IMR-90 (cell line): ENCODE measurements around the gene ZNF530. TPM values are rescaled to one million over a fixed set of nuclear protein-coding genes. Genes with fewer than 3 reads are reported as not detected.

Experiments
- ATAC-seq: fragments of 200-7000 bp; cut with Tn5 transposase; 2 replicates; pipeline ENCODE4 v1.9.1; 2020; ENCODE audit warnings: low read depth, mild to moderate bottlenecking, moderate library complexity
- BruUV-seq: library from RNA; stranded (reverse); fragments of 400-500 nt; replicated peaks from 2 replicates; lab custom pipeline; 2021; lab: Mats Ljungman, UMichigan
- CTCF ChIA-PET: fragments of 300-600 bp; formaldehyde crosslinking; extraction: SDS; loops from one replicate; lab custom pipeline; 2021; ENCODE audit warnings: antibody characterized with exemption; lab: Yijun Ruan, JAX
- POLR2A ChIA-PET: fragments of 300-600 bp; sonication (Branson Sonifier 250); formaldehyde crosslinking; loops from one replicate; lab custom pipeline; 2022; ENCODE audit warnings: antibody characterized with exemption; ENCODE audit not compliant: unreplicated experiment; lab: Charles Lee
- DNase-seq: peaks from one replicate; pipeline ENCODE4 v3.0.0; 2013
- H2AFZ ChIP-seq: replicated peaks from 2 replicates; pipeline ENCODE3; 2013; ENCODE audit warnings: low read length, mild to moderate bottlenecking; ENCODE audit not compliant: poor library complexity
- H2AK5ac ChIP-seq: 2 replicates; pipeline ENCODE4 v1.6.1; 2013; ENCODE audit warnings: low read depth, low read length, inconsistent platforms
- H2AK9ac ChIP-seq: replicated peaks from 2 replicates; pipeline ENCODE3; 2013; ENCODE audit warnings: mild to moderate bottlenecking, low read depth, low read length, moderate library complexity; ENCODE audit not compliant: poor library complexity
- H2BK120ac ChIP-seq: 2 replicates; pipeline ENCODE4 v1.6.1; 2013; ENCODE audit warnings: low read depth, low read length, inconsistent platforms
- H2BK15ac ChIP-seq: 3 replicates; pipeline ENCODE4 v1.6.1; 2013; ENCODE audit warnings: low read depth, low read length, inconsistent platforms
- H2BK20ac ChIP-seq: 2 replicates; pipeline ENCODE4 v1.6.1; 2013; ENCODE audit warnings: low read depth, mild to moderate bottlenecking, inconsistent platforms, low read length, moderate library complexity
- H2BK5ac ChIP-seq: 2 replicates; pipeline ENCODE4 v1.6.1; 2013; ENCODE audit warnings: mild to moderate bottlenecking, low read depth, low read length, inconsistent platforms; ENCODE audit not compliant: poor library complexity, severe bottlenecking
- H3K14ac ChIP-seq: replicated peaks from 2 replicates; pipeline ENCODE4 v1.6.1; 2013; ENCODE audit warnings: low read depth, low read length, inconsistent platforms
- H3K18ac ChIP-seq: 2 replicates; pipeline ENCODE4 v1.6.1; 2013; ENCODE audit warnings: low read depth, low read length, control low read depth
- H3K23ac ChIP-seq: 2 replicates; pipeline ENCODE4 v1.6.1; 2013; ENCODE audit warnings: low read depth, low read length, inconsistent platforms
- H3K27ac ChIP-seq: 2 replicates; pipeline ENCODE4 v1.5.1; 2013; ENCODE audit warnings: mild to moderate bottlenecking, control low read depth, low read length; ENCODE audit not compliant: insufficient read depth
- H3K27me3 ChIP-seq: 2 replicates; pipeline ENCODE4 v1.6.1; 2013; ENCODE audit warnings: low read length; ENCODE audit not compliant: control insufficient read depth, insufficient read depth
- H3K36me3 ChIP-seq: 2 replicates; pipeline ENCODE4 v1.6.1; 2013; ENCODE audit warnings: low read length, mixed read lengths; ENCODE audit not compliant: control insufficient read depth, insufficient read depth
- H3K4ac ChIP-seq: 2 replicates; pipeline ENCODE4 v1.6.1; 2013; ENCODE audit warnings: low read depth, low read length, inconsistent platforms
- H3K4me1 ChIP-seq: 2 replicates; pipeline ENCODE4 v1.6.1; 2013; ENCODE audit warnings: low read length, mixed read lengths; ENCODE audit not compliant: control insufficient read depth, insufficient read depth
- H3K4me2 ChIP-seq: 2 replicates; pipeline ENCODE4 v1.6.1; 2013; ENCODE audit warnings: low read depth, mild to moderate bottlenecking, control low read depth, low read length, moderate library complexity
- H3K4me3 ChIP-seq: 2 replicates; pipeline ENCODE4 v1.5.1; 2013; ENCODE audit warnings: low read depth, mild to moderate bottlenecking, control low read depth, low read length, moderate library complexity; ENCODE audit not compliant: insufficient read depth
- H3K56ac ChIP-seq: 2 replicates; pipeline ENCODE4 v1.6.1; 2013; ENCODE audit warnings: low read length, inconsistent platforms; ENCODE audit not compliant: insufficient read depth; ENCODE audit errors: extremely low read depth
- H3K79me1 ChIP-seq, 2 experiments: 2 replicates each; pipeline ENCODE4 v1.6.1; 2013; ENCODE audit warnings: low read length in 2 of 2, inconsistent platforms in 1 of 2, low read depth in 1 of 2
- H3K9ac ChIP-seq: 2 replicates; pipeline ENCODE4 v1.6.1; 2013; ENCODE audit warnings: low read depth, low read length, control low read depth
- H3K9me1 ChIP-seq: 2 replicates; pipeline ENCODE4 v1.6.1; 2013; ENCODE audit warnings: low read length, inconsistent platforms; ENCODE audit not compliant: insufficient read depth
- H3K9me3 ChIP-seq: 2 replicates; pipeline ENCODE4 v1.6.1; 2013; ENCODE audit warnings: low read length; ENCODE audit not compliant: control insufficient read depth, insufficient read depth
- H4K20me1 ChIP-seq: 2 replicates; pipeline ENCODE4 v1.6.1; 2013; ENCODE audit warnings: low read length, inconsistent platforms; ENCODE audit not compliant: insufficient read depth
- H4K5ac ChIP-seq: 2 replicates; pipeline ENCODE4 v1.6.1; 2013; ENCODE audit warnings: mild to moderate bottlenecking, low read depth, low read length, control low read depth
- H4K8ac ChIP-seq, 2 experiments: 2 replicates each; pipeline ENCODE4 v1.6.1; 2013; ENCODE audit warnings: low read depth in 2 of 2, low read length in 2 of 2, control low read depth in 1 of 2, inconsistent platforms in 1 of 2
- H4K91ac ChIP-seq: 2 replicates; pipeline ENCODE4 v1.6.1; 2013; ENCODE audit warnings: low read depth, low read length, inconsistent platforms; ENCODE audit not compliant: insufficient read depth
- BHLHE40 ChIP-seq: fragments of 150-350 bp; IDR thresholded peaks from 2 replicates; pipeline ENCODE4 v1.6.1; 2016; ENCODE audit warnings: mild to moderate bottlenecking, low read depth, low read length
- FOS ChIP-seq: fragments of 150-350 bp; IDR thresholded peaks from 2 replicates; pipeline ENCODE4 v1.6.1; 2016; ENCODE audit warnings: low read depth, low read length
- MAFK ChIP-seq: IDR thresholded peaks from 2 replicates; pipeline ENCODE4 v1.6.1; 2012; ENCODE audit warnings: low read depth, low read length, improper control_type of control experiment
- RAD21 ChIP-seq: IDR thresholded peaks from 2 replicates; pipeline ENCODE4 v1.6.1; 2012; ENCODE audit warnings: low read length, improper control_type of control experiment
- RFX5 ChIP-seq: IDR thresholded peaks from 2 replicates; pipeline ENCODE4 v1.8.0; 2012; ENCODE audit warnings: low read depth, mild to moderate bottlenecking, low read length, moderate library complexity
- SMC3 ChIP-seq: fragments of 150-350 bp; IDR thresholded peaks from 2 replicates; pipeline ENCODE4 v1.6.1; 2016; ENCODE audit warnings: low read depth, mild to moderate bottlenecking, antibody characterized with exemption, low read length, moderate library complexity
- WGBS, 2 experiments: methylation state at CpG; one replicate each; pipeline versions ENCODE4 v1.1.5 to v1.1.7; 2013; ENCODE audit warnings: missing lambda C conversion rate in 2 of 2; ENCODE audit not compliant: insufficient read length in 1 of 2; ENCODE audit errors: extremely low coverage in 2 of 2; 5-methylcytosine and 5-hydroxymethylcytosine counted together
- dilution Hi-C: fragments of 300-500 bp; cut with HindIII; formaldehyde crosslinking; loops from one replicate; pipeline ENCODE4 v1.14.3; 2018; ENCODE audit warnings: low sequenced_read_pairs; ENCODE audit not compliant: unreplicated experiment
- in situ Hi-C: fragments of 300-500 bp; cut with MboI; formaldehyde crosslinking; loops from 3 replicates; pipeline ENCODE4 v1.14.3; 2019; ENCODE audit warnings: low sequenced_read_pairs, inconsistent platforms, mixed read lengths
- intact Hi-C: fragments of 100-400 bp; cut with micrococcal nuclease; formaldehyde crosslinking; loops from 2 replicates; pipeline ENCODE4 v1.10.0; 2022
- polyA plus RNA-seq, 3 experiments: library from polyadenylated mRNA; depleted of rRNA; stranded (reverse); fragments of >200 nt; gene quantifications; 2 replicates each; pipeline ENCODE4 v1.2.3, GENCODE V29; 2012; ENCODE audit warnings: low replicate concordance in 1 of 3
- total RNA-seq: library from RNA; depleted of rRNA; stranded (reverse); fragments of >200 nt; gene quantifications from 2 replicates; pipeline ENCODE4 v1.2.3, GENCODE V29; 2012
- TF ChIP-seq, protein P1 (sequence below): fragments of 150-350 bp; IDR thresholded peaks from 2 replicates; pipeline ENCODE4 v1.6.1; 2017; ENCODE audit warnings: mild to moderate bottlenecking, antibody characterized with exemption, low read length, low read depth
- TF ChIP-seq, protein P2 (sequence below): conservative IDR thresholded peaks from 2 replicates; pipeline ENCODE4 v1.5.1; 2012; ENCODE audit warnings: mild to moderate bottlenecking, low read depth, low read length, improper control_type of control experiment

ZNF530 gene
- total and polyA plus RNA-seq, 2 of the 4 experiments (the other 2 are of a cell fraction), result 2.9 to 6.6 TPM

- no TSS peak for BruUV-seq
- Histone ChIP-seq H3K27ac (no peak overlapping the region), H4K5ac (no peak overlapping the region), H3K4ac (no peak overlapping the region), H2BK15ac (no peak overlapping the region), H3K4me1 (peaks cover 4% of the 10 kb centered on the region), H3K9me3 (peaks cover 52% of the 10 kb centered on the region), H2BK120ac (no peak overlapping the region), H2AFZ (no peak overlapping the region), H2BK20ac (no peak overlapping the region), H4K8ac (no peak overlapping the region), H3K56ac (no peak overlapping the region), H3K23ac (no peak overlapping the region), H3K14ac (no peak overlapping the region), H2AK5ac (no peak overlapping the region), H2BK5ac (no peak overlapping the region), H3K79me1 (peaks cover 14 to 33% of the 10 kb centered on the region in 2 experiments), H4K91ac (no peak overlapping the region), H3K4me3 (no peak overlapping the region), H3K9ac (no peak overlapping the region), H3K18ac (no peak overlapping the region), H4K20me1 (0 out of 2 replicates have a peak, but pooled peaks cover 3% of the 10 kb centered on the region), H3K36me3 (peaks cover 39% of the 10 kb centered on the region), H2AK9ac (no peak overlapping the region), H3K9me1 (no peaks in the 10 kb centered on the region; the same call in 1 of the 2 replicates), H3K27me3 (no peaks in the 10 kb centered on the region), H3K4me2 (no peak overlapping the region)
- ATAC-seq, result peak; percentile 47
- DNase-seq, result peak; percentile 87
- in situ Hi-C loops, result no loop called here
- intact Hi-C loops, result no loop called here
- WGBS, 2 experiments, result no CpG with 5 or more reads among the region's 1 CpG
- CTCF ChIA-PET, result no interaction called here
- POLR2A ChIA-PET, result no interaction called here
- dilution Hi-C loops, result no loop called here
- TF ChIP-seq MAFK (no peak), RAD21 (no peak), FOS (no peak), RFX5 (no peak), BHLHE40 (no peak), SMC3 (no peak)
- TF ChIP-seq, protein P1, sequence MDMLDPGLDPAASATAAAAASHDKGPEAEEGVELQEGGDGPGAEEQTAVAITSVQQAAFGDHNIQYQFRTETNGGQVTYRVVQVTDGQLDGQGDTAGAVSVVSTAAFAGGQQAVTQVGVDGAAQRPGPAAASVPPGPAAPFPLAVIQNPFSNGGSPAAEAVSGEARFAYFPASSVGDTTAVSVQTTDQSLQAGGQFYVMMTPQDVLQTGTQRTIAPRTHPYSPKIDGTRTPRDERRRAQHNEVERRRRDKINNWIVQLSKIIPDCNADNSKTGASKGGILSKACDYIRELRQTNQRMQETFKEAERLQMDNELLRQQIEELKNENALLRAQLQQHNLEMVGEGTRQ, result no peak
- TF ChIP-seq, protein P2, sequence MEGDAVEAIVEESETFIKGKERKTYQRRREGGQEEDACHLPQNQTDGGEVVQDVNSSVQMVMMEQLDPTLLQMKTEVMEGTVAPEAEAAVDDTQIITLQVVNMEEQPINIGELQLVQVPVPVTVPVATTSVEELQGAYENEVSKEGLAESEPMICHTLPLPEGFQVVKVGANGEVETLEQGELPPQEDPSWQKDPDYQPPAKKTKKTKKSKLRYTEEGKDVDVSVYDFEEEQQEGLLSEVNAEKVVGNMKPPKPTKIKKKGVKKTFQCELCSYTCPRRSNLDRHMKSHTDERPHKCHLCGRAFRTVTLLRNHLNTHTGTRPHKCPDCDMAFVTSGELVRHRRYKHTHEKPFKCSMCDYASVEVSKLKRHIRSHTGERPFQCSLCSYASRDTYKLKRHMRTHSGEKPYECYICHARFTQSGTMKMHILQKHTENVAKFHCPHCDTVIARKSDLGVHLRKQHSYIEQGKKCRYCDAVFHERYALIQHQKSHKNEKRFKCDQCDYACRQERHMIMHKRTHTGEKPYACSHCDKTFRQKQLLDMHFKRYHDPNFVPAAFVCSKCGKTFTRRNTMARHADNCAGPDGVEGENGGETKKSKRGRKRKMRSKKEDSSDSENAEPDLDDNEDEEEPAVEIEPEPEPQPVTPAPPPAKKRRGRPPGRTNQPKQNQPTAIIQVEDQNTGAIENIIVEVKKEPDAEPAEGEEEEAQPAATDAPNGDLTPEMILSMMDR, result no peak
Measured at GRCh38 chr19:57587529-57587928, 12.2 kb upstream of the ZNF530 start.
